HG02943 (cell line): ENCODE measurements around the gene KDM1A.

Experiments
- ATAC-seq: cut with Tn5 transposase; IDR thresholded peaks from one replicate; pipeline ENCODE4 v1.9.1; 2021; ENCODE audit warnings: mild to moderate bottlenecking, low read depth, moderate library complexity; ENCODE audit not compliant: unreplicated experiment

KDM1A gene

DNA sequence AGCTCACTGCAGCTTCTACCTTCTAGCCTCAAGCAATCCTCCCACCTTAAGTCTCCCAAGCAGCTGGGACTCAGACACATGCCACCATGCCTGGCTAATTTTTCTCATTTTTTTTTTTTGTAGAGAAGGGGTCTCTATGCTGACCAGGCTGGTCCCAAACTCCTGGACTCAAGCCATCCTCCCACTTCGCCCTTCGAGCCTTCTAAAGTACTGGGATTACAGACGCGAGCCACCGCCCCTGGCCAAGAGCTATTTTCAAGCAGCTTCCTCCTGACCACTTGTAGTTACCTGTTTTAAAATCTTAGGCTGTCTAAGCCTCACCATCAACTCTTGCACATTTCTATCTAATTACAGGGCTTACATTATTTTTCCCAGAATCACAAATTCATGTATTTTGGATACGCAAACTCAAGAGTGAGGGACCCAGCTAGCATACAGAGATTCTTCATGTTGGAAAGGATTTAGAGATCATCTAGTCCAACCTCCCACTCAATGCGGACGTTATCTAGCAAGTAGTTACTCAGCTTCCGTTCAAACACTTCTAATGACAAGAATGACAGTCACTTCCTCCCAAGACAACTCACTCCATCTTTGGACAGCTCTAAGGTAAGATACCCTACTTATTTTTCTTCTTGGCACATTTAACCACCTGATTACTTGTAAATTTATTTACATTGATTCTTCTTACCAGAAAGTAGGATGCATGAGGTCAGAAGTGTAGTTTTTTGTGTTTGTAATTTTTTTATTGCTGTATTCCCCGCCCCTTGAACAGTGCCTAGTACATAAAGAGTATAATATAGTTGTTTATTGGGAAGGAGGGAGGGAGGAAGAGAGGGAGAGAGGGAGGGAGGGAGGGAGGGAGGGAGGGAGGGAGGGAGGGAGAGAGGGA, 84.0 kb downstream of the KDM1A start:
- ATAC-seq, result no peak

DNA sequence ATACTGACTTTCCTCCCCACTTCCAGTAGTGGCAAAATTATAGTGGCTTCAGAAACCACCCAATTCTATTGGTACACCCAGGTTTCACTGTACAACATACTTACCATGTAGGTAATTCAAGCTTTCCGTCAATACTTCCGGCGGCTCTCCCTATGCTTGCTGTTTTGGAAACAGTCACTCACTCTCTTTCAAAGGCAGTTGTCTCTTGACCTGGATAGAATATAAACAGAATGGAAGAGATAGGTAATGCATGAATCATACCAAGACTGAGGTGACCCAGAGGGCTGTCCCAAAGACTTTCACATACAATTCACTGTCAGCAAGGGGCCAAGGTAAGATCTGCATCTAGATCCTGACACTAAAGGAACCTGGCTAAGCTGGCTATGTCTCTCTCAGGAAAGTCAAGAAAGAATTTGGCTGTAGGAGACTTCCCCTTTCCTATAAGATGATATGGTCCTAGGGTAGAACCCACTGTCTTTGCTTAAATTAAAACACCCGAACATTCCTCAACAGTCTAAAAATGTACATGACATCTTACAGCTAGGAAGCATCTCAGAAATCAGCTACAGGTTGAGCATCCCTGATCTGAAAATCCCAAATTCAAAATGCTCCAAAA, 89.8 kb downstream of the KDM1A start:
- ATAC-seq, result no peak

DNA sequence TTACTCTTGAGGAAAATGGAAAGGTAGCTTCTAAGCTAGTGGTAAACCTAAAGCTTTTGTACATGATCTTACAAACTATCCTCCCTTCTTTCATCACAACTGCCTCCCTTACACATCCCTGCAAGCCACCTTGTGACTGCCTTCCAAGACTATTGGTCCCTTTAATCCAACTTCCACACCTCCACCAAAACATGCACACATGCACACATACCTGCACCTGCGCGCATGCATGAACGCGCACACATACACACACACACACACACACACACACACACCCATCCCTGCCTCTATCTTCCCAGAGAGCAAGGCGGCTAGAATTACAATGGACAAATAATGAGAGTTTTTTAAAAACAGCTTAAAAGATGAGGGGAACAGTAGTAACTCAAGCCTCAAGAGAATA, 91.1 kb downstream of the KDM1A start:
- no peak for ATAC-seq

DNA sequence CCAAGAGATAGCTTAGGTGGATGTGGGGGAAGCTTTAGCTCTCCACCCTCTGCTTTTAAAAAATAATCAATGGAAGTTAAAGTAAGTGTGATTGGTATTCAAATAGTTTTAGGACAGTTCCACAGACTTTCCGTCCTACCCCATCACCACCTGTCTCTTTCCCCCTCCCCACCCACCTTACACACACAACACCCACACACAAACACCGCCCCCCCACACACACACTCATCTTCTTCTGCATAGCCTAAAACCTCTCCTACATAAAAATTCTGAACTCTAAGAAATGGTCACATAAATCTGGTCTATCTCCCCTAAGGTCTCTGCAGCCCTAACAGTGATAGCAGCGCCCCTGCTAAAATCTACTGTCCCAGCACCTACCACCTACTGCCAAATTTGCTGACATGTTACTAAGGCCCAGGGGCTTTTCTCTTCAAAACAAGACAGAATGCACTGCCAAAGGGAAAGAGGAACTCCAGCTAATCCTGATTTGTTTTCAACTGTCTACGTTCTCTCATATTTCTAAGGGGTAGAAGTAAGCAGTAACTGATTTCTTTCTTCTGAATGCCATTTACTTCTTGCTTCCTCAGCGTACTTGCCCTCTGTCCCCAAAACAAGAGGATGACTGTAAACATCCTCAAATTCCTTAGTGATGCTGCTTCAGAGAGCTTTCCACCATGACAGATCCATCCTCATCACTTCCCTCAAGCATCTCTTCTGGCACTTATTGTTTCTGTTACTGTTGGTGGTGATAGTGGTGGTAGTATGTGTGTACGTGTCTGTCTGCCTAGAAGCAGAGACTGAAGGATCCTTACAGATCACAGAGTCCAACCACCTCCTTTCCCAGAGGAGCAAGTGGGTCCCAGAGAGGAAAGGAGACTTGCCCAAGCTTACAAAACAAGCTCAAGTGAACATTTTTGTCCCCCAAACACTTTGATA, 92.6 kb downstream of the KDM1A start:
- no peak for ATAC-seq

DNA sequence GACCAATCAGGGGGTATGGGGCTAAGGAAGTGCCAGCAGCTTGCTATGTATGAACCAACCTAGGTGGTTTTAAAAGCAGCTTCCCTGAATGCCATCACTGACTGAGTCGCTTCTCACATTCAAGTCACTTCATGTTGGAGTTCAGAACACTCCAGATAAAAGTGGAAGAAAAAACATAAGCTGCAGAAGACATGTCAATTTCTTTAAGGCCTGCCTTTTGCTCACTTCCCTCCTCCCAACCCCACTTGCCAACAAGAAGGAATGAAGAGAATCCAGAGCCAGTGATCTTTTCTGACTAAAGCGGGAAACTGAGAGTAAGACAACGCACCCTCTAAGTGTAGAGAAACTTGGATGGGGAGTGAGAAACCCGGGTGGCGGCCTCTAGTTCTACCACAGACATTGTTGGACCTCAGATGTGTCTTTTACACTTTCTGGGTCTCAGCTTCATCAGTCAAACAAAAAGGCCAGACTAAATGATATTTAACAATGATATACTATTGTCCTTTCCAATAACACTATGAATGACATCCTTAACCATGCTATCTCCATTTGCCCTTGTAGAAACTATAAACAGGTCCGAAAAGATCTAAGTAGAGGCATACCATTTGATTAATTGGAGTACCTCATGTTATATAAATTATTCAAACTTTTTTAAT, 95.3 kb downstream of the KDM1A start:
- no peak for ATAC-seq

DNA sequence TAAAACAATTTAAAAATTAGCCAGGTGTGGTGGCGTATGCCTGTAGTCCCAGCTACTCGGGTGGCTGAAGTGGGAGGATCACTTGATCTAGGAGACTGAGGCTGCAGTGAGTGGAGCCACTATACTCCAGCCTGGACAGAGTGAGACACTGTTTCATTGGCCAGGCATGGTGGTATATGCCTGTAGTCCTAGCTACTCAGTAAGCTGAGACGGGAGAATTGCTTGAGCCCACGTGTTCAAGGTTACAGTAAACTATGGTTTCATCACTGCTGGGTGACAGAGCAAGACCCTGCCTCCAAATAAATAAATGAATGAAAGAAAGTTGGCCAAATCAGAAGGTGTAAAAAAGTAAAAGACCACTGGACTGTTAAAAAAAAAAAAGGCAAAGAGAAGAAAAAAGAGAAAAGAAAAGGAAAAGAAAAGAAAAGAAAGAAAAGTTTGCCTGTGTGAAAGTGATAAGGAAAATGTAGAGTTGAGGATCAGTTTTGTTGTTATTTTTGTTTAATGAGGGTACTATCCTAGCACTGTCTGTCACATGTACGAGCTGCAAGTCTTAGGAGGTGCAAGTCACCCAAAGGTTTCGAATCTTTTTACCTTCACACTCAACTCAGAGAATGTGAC, 97.1 kb downstream of the KDM1A start:
- no peak for ATAC-seq

DNA sequence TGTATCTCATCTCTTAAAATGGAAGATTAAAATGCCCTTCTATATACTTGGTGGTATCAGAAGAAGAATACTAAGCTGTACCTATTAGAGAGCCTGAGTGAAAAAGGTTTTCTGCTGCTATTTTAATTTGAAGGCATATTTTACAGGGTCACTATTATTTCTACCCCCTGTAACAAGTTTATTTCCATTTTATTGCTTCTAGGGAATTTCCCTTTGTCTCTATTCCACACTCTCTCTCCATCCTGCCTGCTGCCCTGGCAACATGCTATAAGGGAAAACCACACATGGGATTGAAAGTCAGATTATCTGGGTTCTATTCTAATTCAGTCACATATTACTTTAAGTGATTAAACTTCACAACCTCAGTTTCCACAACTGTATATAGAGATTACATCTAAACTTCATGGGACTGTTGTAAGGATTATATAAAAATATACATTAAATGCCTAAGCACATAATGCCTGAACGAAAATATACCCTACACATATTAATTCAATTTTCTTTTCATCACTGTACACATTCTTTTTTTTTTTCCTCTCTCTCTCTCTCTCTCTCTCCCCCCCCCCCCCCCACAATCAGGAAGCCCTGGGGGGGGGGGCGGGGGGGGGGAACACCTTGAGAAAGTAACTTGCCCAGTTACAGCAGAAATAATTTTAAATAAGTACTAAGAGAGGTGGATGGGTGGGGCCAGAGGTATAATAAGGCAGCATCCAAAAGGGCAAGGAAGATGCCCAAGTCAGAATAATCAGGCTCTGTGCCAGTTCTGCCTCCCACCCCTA, 97.8 kb downstream of the KDM1A start:
- no peak for ATAC-seq

DNA sequence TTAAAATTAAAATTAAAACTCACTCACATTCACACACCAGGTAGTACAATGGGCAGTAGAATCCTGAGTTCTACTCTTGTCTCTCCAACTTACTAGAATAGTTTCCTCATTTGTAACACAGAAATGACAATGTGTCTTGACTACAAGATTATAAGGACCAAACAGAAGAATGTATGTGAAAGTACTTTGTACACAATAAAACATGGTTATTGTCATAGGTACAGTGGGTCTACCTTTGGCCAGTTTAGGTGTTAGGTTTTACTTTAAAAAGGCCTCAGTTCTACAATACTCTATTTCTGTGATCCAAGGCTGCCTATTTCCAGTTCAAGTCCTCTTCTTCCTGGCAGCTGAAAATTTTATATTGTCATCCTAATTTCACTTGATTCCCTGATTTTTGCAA, 99.1 kb downstream of the KDM1A start:
- ATAC-seq, result no peak

DNA sequence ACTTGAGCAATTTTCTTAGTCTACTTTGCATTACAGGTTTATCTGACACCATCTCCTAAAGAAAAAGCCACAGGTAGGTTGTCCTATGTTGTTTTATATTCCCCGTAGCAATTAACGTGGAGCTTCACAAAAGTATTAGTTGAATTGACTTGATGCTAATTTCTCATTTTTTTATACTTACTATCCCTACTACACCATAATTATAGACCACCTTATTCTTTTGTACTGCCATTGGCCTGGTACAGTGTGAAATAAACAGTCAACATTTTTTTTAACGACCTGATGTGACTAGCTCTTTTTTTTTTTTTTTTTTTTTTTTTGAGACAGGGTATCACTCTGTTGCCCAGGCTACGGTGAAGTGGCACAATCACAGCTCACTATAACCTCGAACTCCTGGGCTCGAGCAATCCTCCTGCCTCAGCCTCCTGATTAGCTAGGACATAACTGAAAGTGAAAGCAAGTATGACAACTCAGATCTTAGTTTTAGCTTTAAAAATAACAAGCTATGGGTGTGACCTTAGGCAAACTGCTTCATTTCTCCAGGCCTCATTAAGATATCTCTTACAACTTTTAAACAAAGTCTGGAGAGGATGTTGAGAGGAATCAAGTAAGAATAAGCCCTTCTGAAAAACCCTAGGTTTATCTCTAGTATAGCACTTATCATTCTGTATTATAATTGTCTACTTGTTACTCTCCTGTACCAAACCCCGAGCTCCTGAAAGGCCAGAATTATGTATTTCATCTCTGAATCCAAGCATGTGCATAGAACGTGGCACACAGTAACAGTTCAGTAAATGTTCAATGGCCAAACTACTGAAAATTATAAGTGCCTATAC, 99.9 kb downstream of the KDM1A start:
- ATAC-seq, result no peak

DNA sequence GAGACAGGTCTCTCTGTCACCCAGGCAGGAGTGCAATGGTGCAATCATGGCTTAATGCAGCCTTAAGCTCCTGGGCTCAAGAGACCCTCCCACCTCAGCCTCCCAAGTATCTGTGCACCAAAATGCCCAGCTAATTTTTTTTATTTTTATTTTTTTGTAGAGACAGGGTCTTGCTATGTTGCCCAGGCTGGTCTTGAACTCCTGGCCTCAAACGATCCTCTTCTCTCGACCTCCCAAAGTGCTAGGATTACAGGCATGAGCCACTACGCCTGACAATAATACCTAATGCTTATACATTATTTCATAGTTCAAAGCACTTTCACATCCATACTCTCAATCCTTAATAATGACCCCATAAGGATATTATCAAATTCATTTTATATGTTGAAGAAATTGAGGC, 101.1 kb downstream of the KDM1A start:
- no peak for ATAC-seq

DNA sequence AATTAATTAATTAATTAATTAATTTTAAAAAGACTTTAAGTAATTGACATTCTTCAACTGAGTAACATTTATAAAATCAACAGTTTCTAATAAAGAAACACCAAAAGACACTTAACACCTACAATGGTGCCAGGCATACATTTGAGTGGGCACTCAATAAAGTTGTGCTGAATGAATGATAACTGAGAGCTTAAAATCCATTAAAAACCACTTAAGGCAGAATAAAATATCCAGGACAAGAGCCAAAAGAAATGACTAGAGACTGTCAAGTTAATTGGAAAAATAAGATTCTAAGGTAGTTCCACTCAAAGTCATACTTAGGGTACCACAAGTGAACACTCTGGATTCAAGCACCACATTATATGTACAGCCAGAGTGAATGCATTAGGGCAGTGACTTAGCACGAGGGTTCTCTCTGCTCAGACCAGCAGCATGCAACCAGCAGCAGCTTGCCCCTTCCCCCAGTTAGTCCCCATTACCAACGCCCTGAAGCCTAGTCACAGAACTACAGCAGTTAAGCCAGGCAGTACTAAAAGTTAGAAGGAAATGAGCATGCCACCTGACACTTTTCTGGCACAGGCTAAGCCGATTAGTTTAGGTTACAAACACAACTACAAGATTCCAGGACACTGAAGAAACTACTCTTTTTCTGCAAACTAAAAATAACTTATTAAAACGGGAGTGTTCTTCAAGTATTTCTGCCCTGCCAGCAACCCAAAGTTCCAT, 102.9 kb downstream of the KDM1A start:
- no peak for ATAC-seq

DNA sequence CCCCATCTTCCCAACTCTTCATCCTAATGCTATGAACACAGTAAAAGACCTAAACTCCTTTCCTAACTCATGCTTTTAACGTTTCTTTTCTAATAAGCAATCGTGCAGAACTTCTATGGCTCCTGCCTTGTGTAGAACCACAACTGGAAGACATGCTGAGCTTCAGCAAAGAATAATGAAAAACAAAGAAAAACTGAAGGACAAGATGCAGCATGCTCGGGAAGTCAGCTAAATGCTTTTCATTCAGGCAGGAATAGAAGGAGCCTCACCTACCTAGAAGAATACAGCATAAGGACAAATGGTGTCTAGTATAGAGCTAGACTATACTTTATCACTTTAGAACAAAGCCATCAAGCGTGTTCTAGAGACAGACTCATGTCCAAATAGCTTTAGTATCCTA, 103.5 kb downstream of the KDM1A start:
- ATAC-seq, result no peak

DNA sequence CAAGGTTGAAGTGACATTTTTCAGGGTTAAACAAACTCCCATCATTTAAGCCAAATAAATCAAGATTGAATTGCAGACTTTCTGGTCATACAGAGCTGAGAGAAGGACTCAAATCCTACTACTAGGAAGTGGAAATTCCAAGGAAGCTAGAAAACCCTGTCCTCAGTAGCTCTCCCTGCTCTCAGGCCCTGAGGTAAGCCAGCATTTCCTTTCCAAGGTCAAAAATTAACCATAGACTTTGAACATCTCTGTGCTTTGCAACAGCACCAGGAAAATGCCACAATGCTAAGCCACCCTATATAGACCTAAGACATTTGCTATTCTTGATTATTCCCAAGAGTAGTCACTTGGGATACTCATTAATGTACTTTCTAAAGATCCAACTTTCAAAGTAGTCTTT, 104.3 kb downstream of the KDM1A start:
- no peak for ATAC-seq

DNA sequence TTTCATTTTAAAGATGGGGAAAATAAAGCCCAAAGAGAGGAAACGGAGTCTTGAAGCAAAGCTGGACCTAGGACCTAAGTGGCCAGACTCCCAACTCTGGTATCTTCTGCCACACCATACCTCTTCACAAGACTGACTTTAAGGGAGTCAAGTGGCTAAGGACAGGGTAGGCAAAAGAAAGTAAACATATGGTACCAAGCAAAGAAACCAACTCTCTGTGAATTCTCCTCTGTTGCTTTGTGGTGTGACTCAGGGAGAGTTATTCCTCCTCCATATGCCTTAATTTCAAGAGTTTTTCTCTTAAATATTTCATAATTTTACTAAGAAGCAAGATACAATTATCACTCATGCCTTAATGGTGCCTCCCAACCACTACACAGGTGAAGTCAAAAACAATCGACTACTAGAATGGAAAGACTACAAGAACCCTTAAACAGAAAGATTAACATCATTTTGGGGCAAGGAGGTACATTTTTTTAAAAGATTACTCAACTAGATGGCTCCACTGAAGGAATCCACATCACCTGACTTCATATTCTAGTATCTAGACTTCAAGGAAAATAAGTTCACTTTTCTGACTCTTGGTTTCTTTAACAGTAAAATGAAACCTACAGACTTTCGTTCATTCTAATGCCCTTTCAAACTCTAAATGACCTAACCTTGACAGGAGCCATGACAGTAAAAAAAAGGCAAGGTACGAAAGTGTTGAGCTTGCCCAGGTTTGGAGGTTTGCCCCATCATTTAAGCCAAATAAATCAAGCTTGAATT, 105.2 kb downstream of the KDM1A start:
- ATAC-seq, result no peak

DNA sequence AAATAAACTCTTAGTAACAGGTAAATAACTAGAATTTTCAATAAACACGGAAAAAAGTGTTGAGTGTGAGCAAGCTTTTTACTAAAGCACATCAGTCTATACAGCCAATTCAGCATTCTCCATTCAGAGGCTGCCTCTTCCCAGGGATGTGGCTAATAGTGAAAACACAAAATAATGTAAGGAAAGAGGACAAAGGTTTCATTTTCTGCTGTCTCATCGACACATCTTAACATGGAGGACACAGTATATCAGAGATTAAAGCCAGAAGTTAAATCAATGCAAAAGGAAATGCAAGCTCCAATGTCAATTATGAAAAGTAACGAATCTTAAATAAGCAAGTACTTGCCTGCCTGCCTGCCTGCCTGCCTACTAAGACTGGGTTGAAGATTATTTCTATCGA, 106.2 kb downstream of the KDM1A start:
- ATAC-seq, result no peak

DNA sequence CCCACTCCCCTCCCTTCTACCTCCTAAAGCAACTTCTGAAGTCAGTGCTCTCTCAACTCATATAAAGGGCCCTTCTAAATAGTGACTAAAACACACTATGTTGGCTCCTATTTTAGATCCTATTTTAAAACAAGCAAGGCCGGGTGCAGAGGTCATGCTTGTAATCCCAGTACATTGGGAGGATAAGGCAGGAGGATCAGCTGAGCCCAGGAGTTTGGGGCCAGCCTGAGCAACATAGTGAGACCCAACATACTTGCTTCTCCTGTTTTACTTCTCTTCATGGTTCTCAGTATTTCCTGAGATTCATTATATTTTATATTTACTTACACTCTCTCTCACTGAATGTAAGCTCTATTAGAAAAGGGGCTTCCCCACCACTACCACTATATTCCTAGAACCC, 106.9 kb downstream of the KDM1A start:
- ATAC-seq, result no peak

DNA sequence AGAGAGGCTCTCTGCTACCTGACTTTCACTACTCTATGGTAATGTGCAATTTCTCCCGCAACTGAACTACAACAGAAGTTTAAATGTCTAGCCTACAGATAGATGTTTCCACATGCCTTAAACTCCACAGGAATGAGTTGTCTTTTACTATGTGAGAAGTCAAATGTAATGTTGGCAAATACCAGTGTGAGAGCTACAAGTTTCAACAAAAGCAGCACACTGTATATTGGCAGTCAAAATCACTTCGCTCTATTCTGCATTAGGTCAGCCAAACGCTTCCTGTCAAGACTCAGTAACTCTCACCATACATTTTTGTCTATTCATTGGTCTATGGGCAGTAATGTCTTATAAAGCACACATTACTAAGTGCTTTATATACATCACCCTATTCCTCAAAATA, 107.5 kb downstream of the KDM1A start:
- no peak for ATAC-seq
